Measurements from ENCODE around the gene CAVIN1.
"Not testable (repeated sequence)": the region's sequence is repeated elsewhere in the genome, so short reads cannot be mapped to it uniquely, and the experiment has no call there.

Gene CAVIN1

DNA sequence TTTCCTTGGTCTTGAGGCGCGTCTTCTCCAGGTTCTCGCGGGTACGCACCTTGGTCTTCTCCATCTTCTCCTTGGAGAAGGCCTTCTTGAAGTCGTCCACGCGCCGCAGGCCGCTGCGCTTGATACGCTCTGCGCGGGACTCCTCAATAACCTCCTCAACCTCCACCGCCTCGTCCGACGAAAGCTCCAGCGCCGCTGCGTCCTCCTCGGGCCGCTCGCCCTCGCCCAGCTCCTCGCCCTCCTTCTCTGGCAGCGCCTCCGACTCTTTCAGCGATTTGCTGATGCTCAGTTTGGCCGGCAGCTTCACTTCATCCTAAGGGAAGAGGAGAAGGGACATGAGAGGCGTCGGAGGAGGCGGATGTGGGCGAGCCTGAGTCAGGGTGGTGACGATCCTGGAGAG lies 18.0 kb downstream of the CAVIN1 start:
- ATAC-seq (no peak), DNase-seq (no peak)

- no peak for ATAC-seq
- DNase-seq, result no peak
These were observed 18.6 kb downstream of the CAVIN1 start for GRCh38 chr17:42404326-42405055.

DNA sequence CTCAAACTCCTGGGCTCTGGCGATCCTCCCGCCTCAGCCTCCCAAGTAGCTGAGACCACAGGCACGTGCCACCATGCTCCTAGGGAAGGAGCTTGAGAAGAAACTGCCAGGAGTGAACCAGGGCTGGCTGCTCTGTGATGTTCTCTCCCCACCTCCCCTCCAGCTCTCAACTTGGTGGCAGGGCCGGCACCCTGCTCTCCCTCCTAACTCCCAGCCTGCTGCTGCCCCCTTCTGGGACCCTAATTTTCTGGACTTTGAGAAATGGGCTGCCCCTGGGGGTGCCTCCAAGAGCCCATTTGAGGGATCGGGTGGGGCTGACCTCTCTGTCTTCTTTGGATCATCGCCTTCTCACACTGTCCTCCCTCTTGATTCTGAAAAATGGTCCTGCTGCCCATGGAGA lies 19.9 kb downstream of the CAVIN1 start:
- peak; percentile 82 for DNase-seq
- ATAC-seq, result peak; percentile 69

- no peak for DNase-seq
These were observed 20.9 kb downstream of the CAVIN1 start for GRCh38 chr17:42402117-42402516.

GRCh38 chr17:42400844-42401375 lies 22.1 kb downstream of the CAVIN1 start:
- DNase-seq, ATAC-seq: not testable (repeated sequence)

More at GRCh38 chr17:42402117-42402516, 20.9 kb downstream of the CAVIN1 start:
- ATAC-seq, result no peak

DNA sequence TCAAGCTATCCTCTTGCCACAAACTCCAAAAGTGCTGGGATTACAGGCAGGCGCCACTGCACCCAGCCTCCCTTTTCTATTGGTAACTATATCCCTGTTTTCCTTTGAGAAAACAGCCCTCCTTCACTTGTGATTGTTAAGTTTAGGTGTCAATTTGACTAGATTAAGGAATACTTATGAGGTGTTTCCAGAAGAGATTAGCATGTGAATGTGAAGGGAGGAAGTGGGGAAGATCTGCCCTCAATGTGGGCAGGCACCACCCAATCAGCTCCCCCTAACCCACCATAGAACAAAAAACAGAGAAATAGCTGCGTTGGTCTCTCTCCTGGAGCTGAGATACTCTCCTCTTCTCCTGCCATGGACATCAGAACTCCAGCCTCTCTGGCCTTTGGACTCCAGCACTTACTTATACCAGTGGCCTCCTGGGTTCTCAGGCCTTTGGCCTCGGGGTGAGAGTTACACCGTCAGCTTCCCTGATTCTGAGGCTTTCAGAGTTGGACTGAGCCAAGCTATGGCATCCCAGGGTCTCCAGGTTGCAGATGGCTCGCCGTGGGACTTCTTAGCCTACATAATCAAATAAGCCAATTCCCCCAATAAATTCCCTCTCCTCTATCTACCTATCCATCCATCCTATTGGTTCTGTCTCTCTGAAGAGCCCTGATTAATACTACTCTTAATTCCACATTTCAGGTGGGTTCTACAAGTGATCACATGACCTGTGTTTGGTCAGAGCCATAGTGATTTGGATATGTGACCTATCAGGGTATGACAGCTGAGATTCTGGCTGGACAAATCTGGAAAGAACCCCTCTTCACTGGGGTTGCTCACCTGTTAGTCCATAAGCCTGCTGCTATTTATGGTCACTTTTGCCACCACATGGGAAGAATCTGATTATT lies 22.9 kb downstream of the CAVIN1 start:
- DNase-seq (no peak), ATAC-seq (no peak)

- ATAC-seq (no peak), DNase-seq (no peak)
These were observed 23.9 kb downstream of the CAVIN1 start for GRCh38 chr17:42399121-42399520.

GRCh38 chr17:42395601-42396000 lies 27.5 kb downstream of the CAVIN1 start:
- ATAC-seq, DNase-seq: not testable (repeated sequence)

DNA sequence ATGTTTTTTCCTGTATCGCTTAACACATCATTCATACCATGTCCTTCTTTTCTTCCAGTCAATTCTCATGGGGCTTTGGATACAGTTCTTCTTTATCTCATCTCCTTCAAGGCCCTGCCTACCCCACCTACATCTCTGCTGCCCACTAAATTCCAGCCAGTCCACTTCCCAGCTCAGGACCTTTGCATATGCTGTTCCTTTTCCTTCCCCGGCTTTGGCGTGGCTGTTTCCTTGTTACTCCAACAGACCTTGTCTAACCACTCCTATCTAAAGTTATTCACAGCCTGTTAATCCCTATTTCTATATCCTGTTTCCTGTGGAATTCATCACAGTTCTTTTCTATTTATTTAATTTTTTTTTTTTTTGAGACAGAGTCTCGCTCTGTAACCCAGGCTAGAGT lies 28.2 kb downstream of the CAVIN1 start:
- DNase-seq (no peak), ATAC-seq (no peak)

DNA sequence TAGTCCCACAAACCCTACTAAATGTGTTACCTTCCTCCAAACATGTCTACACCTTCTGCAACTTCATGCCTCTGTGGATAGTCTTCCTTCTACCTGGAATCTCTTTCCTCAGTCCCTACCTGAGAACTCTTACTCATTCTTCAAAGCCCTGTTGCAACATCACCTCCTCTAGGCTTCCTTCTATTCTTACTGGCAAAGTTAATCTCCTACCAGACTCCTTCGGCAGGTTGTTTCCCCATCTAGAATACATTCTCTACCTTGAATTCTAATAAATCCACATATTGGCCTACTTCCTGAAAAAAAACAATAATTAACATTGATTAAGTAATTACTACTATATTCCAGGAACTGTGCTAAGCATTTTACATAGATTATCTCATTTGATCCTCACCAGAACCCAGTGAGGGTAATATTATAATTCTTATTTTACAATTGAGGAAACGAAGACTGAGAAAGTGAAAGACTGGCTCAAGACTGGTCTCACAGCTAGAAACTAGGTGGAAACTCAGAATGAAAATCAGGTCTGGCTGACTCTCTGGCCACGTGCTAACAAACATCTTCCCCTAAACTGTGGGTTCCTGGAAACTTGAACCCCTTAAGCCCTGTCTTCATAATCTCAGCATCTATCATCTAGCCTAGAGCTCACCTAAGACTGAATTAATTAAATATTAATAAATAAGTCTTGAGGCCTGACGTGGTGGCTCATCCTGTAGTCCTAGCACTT lies 30.2 kb downstream of the CAVIN1 start:
- DNase-seq (no peak), ATAC-seq (no peak)

- not testable (repeated sequence) for ATAC-seq, DNase-seq
These were observed 31.6 kb downstream of the CAVIN1 start for GRCh38 chr17:42391439-42391838.

DNA sequence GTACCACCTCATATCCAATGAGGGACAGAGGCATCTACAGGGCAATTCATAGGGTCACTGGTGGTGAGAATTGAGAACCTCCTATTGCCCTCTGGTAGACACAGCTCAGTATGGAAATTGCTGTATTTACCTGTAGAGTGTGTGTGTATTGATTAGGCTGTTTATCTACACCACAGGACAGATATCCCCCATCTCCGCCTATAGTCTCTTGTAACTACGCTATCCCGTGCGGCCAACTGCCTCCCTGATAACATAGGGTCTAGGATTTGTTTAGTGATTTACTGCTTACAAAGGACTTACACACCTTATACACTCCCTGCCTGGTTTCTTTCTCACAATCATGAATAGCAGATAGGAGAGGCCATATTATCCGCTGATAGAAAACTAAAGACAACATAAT lies 33.2 kb downstream of the CAVIN1 start:
- ATAC-seq (no peak), DNase-seq (no peak)

DNA sequence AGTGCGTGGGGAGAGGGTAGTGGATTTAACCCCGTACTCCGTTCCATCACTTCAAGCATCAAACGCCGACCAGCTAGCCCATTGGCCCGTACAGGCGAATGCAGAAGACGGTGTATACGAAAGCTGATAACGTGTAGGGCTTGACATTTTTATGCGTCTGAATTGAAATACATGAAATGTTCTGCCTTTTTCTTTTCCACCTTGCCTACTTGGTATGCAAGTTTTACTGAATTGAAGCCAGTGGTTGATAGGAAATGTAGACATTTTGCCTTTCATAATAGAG lies 34.0 kb downstream of the CAVIN1 start:
- ATAC-seq, result peak; percentile 83
- DNase-seq, result no peak

DNA sequence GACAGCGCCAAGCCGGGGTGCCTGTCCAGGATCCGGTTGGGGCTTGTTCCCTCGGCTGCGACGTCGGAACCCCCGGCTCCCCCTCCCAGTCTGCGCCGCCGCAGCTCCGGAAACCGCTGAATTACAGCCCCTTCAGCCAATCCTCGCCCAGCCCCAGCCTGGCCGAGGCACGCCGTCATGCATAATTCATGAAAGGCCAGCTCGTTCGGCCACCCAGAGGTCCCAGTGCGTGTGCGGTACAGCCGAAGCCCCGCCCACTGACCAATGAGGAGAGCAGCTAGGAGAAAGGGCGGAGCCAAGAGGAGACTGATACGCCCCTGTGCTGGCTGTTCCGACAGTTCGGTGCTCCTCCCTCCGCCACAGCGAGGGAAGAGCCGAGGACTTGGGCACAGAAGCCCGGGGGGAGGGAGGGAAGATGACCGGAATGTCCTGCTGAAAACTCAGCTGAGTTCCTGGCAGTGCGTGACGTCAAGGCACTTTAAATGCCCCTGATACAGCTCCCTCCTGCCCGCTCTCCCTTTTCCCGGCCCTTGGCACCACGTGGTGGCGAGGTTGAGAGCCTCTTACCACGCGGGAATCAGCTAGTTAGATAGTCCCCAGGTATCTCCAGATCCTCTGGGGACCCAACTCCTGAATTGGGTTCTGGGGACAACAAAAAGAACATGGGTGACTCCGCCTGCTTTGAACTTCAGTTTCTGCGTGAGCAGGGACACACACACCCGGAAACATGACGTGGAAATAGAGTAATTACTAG lies 34.5 kb downstream of the CAVIN1 start, which contains the start of gene STAT3:
STAT3 (minus strand) TSS at position 62 of the 754 bp plus-strand sequence. CDS start 39,926 bp downstream, outside the sequence.
- peak; percentile 100 for DNase-seq
- ATAC-seq, result peak; percentile 90

GRCh38 chr17:42387661-42388380 lies 35.2 kb downstream of the CAVIN1 start:
- no peak for ATAC-seq
- DNase-seq, result peak; percentile 59

DNA sequence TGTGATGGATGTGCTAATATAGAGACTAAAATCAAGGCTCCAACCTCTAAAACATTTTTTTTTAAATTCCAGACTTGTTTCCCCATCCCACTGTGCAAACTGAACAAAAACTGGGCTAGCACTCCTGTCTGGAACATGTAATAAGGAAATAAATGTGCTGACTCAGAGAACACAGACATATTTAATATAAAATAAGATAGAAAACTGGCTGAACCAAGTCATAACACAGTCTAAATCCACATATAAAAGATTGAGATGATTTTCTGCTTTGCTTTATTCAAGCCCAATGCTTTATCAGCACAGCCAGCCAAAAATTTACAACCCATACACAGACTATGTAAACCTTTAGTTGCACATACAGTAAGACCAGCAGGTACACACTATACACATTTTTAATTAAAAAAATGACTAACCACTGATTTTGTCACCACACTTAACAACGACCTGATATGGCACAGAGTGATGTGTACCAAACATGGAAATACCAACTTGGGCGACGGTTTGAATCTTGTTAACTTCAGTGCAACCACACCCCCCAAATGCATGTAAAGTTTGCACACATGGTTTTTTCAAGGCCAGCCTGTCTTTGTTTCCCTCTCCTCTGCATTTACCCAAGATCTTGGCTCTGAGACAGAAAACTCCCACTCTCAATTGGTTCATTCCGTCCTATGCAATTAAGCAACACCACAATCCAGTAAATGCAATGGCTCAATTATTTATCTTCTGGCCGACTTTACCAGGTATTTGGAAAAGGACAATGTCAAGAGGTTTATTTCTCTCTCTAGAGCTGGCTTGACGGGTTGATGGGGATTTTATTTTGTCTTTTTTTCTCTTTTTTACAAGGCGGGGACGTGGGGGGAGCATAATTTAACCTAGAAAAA lies 36.0 kb downstream of the CAVIN1 start:
- DNase-seq, result no peak
- ATAC-seq, result no peak

DNA sequence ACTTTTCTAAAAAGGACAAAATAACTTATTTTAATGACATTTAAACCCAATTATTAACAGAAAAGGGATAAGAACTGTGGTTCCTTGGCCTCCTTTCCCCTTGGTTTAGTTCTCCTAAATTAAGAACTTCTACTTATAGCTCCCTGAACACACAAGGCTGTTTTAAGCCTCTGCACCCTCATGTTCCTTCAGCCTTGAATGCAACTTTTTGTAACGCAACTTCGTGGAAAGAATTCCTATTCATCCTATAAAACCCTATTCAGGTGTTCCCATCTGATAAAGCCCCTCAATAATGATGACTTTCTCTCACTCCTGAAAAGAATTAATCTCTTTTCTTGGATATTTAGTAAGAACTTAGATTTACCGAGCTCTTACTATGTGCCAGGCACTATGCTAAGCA lies 41.2 kb downstream of the CAVIN1 start:
- DNase-seq (no peak), ATAC-seq (no peak)

- ATAC-seq, result no peak
These were observed 42.1 kb downstream of the CAVIN1 start for GRCh38 chr17:42380935-42381334.

GRCh38 chr17:42378959-42379594 lies 44.0 kb downstream of the CAVIN1 start:
- peak; percentile 58 for ATAC-seq
- DNase-seq, result no peak

More at GRCh38 chr17:42380935-42381334, 42.1 kb downstream of the CAVIN1 start:
- DNase-seq, result no peak
